GM19324 (cell line): ENCODE measurements around the gene ARL14EPL.

Experiments used
- ATAC-seq: cut with Tn5 transposase; IDR thresholded peaks from one replicate; pipeline ENCODE4 v1.9.1; 2021; ENCODE audit warnings: mild to moderate bottlenecking, moderate library complexity; ENCODE audit not compliant: unreplicated experiment, low FRiP score

Gene ARL14EPL

DNA sequence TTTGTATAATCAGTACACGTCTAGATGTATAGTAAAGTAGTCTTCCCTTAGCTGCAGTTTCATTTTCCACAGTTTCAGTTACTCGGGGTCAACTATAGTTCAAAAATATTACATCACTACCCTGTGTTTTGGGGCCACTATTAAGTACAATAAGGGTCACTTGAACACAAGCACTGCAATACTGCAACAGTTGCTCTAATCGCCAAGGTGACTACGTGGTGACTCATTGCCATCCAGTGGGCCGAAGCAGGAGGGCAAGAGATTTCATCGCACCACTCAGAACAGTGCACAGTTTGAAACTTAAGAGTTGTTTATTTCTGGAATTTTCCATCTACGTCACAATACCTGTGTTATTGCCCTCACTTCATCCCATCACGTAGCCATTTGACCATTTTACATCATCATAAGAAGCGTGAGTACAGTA is at the start of gene ARL14EPL:
ARL14EPL (plus strand) TSS at position 379 of the 424 bp plus-strand sequence. CDS start 18,994 bp downstream, outside the sequence.
- peak; percentile 71 for ATAC-seq

DNA sequence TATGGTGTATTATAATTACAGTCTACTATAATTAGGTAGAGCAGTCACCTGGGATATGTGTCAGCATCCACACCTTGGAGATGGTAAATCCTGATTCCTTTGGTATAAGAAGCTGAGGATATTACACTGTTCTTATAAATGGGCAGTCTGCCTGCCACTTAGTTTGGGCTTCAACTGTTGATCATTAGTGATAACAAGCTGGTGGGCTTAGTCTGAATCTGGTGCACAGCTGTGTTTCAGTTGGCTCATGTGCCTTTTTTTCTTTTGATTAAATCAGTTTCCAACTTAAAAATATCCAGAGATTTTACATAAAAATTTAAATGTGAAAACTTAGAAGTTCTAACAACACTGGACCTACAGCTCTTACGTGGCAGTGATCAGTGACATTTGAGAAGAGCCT is 48.8 kb upstream of the ARL14EPL start:
- ATAC-seq = no peak

DNA sequence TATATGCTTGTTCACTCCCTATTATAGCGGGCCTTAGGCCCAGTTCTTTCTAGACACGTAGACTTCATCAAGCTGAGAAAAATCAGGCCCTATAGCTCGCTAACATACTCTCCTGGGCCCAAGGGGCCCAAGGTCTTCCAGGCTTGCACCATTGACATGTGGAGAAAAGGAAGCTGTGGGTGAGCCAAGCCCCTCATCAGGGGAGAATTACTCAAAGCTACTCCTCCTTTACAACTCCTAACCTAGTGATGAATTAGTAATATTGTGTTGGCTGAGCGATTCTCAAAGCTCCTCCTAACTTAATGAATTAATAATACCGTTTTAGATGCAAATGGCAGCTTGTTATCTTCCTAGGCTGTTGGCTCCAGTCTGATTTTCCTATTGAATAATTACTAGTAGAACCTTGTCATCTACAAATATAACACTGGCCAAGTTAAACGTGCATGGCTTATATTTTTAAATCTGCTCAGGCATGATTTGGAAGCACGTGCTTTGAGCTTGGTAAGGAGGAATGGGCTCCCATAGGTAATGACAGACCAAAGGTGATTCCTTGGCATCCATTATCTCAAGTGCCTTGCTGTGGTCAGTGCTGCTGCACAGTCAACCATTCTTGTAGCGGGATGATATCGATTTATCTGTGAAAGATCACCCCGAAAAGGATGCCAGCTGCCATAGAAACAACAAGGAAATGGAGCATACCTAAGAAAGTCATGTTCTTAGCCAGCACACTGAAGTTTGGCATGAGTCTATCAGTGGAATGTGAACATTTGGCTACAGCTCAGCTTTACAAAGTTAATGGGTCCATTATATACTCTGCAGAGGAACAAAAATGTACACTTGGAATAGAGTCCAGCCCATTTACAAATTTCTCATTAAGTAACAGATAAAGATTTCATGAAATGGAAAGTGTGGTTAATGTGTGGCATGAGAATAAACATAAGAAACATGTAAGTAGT is 46.2 kb upstream of the ARL14EPL start:
- no peak for ATAC-seq

DNA sequence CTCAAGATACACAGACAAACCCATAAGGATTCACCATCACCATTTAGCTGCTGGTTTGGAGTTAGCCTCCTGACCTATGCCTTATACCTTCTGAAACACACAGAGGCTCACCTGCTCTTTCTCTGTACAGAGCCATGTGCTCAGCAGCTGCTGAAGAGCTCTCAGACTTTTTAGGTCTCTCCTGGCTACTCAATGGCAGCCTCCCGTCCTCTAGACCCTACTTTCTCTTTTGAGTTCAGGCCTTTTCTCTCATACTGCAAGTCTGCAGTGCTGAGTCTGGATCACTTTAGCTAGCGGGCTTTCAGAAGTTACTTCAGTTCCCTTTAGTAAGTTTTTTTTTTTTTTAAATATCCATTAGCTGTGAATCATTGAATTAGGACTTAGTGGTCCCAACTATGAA is 44.3 kb upstream of the ARL14EPL start:
- ATAC-seq = no peak

DNA sequence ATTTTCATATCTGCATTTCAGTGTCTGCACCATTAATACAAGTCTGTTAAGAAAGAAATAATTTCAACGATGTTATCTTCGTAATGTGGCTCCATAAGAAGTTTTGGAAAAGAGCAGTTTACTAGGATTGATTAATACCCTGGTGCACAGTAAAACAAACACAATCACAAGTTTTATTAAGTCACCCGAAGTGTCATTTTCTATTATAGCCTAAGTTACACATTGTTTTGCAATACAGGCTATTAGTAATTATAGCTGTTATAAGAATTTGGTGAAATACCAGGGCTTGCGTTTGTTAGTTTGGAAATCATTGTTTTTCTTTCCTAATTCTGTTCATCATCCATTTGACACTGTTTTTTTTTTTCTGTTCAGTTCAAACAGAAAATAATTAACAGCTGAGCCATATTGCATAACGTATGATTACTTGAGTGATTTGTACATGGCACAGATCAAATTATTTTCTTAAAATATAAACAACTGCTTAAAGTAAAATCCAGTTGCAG is 39.4 kb upstream of the ARL14EPL start:
- no peak for ATAC-seq

DNA sequence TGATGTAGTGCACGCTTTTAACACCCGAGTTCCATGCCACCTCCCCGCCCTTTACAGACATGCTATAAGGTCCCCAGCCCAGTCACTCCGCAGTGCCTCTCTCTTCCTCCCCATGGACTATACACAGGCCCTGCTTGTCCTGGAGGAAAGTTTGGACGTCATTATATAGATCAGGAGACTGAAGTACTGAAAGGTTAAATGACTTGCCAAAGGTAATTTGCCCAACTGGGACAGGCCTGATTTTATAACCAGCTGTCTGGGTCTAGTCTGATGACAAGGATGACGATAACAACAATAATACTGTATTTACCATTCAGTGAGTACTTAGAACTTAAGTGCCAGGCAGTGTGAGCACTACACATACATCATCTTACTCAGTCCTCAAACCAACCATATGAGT is 36.9 kb upstream of the ARL14EPL start:
- ATAC-seq = no peak

DNA sequence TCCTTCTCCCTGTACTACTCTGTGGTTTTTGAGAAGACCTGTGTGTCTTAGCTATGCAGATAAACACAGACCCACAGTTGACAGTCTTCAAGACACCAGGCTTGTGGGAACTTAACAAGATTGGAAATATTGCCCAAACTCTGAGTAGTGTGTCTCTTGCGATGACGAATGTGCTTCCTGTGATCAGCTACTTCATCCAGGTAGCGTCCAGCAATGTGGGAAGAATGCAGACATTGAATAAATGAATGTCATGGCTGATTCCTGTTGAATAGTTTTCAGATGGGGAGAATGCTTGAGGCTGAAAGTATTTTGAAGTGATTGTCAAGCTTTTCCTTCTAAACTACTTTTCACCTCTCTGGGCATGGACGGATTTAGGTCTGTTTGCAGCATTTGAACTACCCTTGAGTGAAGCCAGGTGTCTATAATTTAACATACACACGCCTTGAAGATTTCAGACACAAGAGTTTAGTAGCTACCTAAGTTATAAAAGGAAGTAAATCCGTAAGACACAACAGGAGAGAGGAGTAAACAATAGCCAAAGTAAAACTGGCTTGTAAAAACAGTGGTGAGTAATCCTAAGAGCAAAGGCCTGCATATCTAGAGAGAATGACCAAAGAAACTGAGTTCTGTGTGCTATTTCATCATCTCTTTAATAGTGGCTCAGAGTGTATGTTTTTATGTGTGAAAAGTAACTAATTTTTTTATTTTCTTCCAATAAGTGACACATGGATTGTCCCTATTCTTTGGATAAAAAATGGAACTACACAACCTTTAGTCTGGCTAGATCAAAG is 30.0 kb upstream of the ARL14EPL start:
- ATAC-seq = no peak

DNA sequence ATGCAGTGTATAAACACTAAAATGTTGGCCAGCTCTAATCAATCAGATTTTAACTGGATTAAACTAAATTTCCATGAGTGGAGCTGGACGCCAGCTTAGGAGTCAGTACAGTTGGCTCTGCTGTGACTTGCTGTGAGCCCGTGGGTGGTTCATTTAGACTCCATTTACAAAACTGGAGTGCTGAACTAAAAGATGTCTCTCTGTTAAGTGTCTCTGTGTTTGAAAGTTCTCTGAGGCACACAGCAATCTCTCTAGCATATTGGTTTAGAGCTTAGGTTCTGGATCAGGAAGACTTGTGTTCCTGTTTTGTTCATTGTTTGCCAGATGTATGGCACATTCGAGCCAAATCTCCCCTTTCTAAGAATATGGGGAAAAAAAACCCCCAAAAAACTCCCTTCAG is 28.0 kb upstream of the ARL14EPL start:
- no peak for ATAC-seq

DNA sequence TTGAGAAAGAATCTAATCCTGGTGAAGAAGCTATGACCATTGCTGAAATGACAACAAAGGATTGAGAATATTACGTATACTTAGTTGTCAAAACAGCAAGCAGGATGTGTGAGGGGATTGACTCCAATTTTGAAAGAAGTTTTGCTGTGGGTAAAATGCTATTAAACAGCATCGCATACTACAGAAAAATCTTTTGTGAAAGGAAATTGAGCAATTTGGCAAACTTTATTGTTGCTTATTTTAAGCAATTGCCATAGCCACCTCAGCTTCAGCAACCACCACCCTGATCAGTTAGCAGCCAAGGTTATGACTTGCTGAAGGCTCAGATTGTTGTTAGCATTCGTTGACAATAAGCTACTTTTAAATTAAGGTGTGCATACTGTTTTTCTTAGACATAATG is 22.5 kb upstream of the ARL14EPL start:
- no peak for ATAC-seq

- ATAC-seq = no peak
Observed at GRCh38 chr5:116011046-116011445, 21.2 kb upstream of the ARL14EPL start.

DNA sequence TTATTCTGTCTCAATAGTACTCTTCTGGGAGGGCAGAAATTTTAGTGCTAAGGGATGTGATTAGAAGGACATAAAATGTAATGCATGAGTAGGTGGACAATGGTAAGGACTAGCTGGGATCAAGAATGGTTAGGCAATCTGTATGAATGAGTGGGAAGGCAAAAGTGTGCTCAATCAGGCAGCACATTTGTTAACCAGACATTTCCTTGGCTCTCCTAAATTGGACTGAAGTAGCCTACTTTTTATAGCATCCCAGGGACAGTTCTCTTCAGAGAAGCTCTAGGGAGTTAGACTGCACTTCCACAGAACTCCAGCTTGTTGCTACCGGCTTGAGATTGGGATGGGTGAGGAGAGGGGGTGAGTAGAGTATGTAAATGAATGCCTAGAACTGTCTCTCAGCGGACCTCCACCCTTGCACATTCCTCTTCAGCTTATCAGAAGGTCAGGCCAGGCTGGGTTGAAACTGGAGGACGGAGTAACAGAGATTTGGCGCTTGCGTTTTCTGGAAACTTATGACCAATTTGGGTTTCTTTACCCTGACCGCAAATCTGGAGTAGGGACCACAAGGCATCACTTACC is 19.0 kb upstream of the ARL14EPL start:
- no peak for ATAC-seq

DNA sequence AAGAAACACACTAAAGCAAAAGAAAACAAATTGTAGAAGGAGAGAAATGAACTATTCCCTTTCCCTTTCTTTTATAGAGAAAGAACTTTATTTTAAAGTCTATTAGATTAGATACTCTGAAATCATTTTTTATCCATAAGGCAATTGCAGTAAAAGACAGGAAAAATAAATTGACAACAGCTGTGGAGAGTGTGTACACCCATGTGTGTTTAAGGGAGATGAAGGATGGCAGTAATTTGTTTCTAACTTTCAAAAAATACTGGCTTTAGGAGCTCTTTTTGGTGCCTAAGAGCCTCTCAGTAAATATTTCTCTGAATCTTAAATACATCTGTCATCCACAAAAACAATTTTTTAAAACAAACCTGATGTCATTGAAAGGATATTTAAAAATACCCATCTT is 18.3 kb upstream of the ARL14EPL start:
- no peak for ATAC-seq

DNA sequence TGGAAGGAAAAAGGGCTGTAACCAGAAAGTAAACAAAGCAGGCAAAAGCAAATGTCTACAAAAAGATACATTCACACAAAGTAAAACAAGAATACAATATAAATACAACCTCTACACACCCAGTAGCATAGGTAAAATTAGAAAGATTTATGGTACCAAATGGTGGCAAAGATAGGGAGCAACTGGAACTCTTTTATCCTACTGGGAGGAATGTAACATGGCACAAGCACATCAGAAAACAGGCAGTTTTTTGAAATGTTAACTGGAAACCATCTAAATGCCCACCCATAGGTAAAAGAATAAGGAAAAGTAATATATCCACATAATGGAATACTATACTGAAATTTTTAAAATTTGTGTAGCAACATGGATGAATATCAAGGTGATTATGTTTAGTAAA is 8.7 kb upstream of the ARL14EPL start:
- no peak for ATAC-seq

DNA sequence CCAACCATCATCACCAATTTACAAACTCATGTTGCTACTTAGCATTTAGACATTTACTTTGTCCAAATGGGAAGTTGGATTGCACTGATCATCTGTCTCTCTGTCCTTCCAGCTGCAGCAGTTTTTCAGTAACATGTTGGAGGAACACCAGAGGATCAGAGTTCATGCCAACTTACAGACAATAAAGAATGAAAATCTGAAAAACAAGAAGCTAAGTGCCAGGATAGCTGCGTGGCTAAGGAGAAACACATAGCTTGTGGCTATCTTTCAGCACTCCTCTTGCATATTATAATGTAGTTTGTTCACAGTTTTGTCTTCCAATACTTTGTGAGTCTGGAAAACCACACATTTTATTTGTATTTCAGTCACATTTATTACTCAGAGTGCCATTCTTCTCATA is 6.4 kb upstream of the ARL14EPL start:
- ATAC-seq = no peak

- no peak for ATAC-seq
Observed at GRCh38 chr5:116032991-116033390, 719 bp downstream of the ARL14EPL start.

DNA sequence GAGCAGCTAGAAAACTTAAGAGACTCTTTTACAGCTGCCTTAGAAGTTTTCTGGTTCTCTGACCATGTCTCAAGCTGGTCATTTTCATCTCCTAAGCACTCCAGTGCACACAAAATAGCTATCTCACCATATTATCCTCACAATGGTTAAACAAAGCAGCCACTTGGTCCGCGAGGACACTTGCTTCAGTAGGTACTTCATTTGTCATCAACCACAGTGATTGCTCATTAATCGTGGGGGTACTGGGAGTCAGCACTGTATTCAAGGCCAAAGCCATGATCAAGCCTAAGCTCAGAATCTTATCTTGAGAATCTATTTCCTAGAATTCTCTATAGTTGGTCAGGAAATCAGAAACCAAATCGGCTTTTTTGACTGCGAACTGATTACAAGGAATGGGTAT is 2.9 kb downstream of the ARL14EPL start:
- no peak for ATAC-seq

GRCh38 chr5:116037236-116037822 is 5.1 kb downstream of the ARL14EPL start:
- ATAC-seq = no peak

- peak; percentile 79 for ATAC-seq
Observed at GRCh38 chr5:116038817-116039216, 6.5 kb downstream of the ARL14EPL start.

GRCh38 chr5:116042375-116042774 is 10.1 kb downstream of the ARL14EPL start:
- no peak for ATAC-seq

DNA sequence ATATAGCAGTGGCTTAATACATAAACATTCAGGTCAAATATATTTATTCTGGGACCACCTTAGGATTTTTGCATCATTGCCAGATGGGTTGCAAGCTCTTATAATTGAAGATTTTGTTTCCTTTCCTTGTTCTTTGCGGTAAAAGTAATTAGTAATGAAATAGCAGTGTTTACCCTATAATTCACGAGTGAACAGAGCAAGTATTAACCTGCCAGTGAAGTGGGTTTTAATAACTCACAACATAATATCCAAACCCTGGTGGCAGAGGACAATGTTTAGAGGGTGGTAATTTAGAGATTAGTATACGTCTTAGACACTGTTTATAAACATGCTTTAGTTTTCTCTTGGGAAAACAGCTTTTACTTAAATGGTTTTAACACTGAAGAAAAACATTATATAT is 11.8 kb downstream of the ARL14EPL start:
- no peak for ATAC-seq

DNA sequence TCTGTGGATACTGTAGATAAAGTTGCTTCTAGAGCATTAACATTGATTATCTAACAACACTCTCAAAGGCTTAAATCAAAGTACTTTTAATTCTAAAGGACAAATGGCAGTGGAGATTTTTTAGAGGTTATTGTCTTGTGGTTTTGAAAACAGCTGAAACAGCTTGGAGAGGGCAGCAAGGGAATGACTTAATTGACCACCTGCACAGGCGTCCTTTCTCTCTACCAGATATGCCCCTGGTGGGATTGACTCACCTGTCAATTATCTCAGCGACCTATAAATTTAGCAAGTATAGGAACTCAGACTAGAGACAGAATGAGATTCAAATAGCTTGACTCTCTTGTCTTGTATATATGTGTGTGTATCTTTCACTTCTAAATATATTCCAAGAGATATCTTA is 13.5 kb downstream of the ARL14EPL start:
- no peak for ATAC-seq
